RWPE2 (cell line): ENCODE results near the gene MARK2.

Source experiments
- ATAC-seq: fragments of 200-7000 bp; cut with Tn5 transposase; 3 replicates; pipeline ENCODE4 v1.9.1; 2021; ENCODE audit warnings: low read depth
- DNase-seq: peaks from one replicate; pipeline ENCODE4 v3.0.0-alpha.2; 2020; ENCODE audit warnings: low spot score
- H3K27ac ChIP-seq: fragments of 450-650 bp; 2 replicates; pipeline ENCODE4 v1.5.1; 2017; ENCODE audit warnings: mild to moderate bottlenecking; ENCODE audit not compliant: poor library complexity, severe bottlenecking
- H3K27me3 ChIP-seq: fragments of 250-450 bp; sonication (Bioruptor Pico); 2 replicates; pipeline ENCODE4 v1.5.1; 2021; ENCODE audit warnings: mild to moderate bottlenecking, moderate library complexity; ENCODE audit not compliant: insufficient read depth, poor library complexity, severe bottlenecking
- H3K36me3 ChIP-seq: fragments of 250-450 bp; sonication (Bioruptor Pico); 2 replicates; pipeline ENCODE4 v1.5.1; 2020; ENCODE audit warnings: low read depth, mild to moderate bottlenecking, moderate library complexity
- H3K4me1 ChIP-seq: fragments of 250-450 bp; sonication (Bioruptor Pico); 2 replicates; pipeline ENCODE4 v1.5.1; 2021; ENCODE audit warnings: mild to moderate bottlenecking, moderate library complexity; ENCODE audit not compliant: insufficient read depth, poor library complexity, severe bottlenecking
- H3K4me3 ChIP-seq: fragments of 250-450 bp; sonication (Bioruptor Pico); 2 replicates; pipeline ENCODE4 v1.5.1; 2021; ENCODE audit warnings: mild to moderate bottlenecking, moderate library complexity; ENCODE audit not compliant: severe bottlenecking
- H3K9me3 ChIP-seq: fragments of 250-450 bp; sonication (Bioruptor Pico); 2 replicates; pipeline ENCODE4 v1.5.1; 2021; ENCODE audit warnings: mild to moderate bottlenecking, moderate library complexity; ENCODE audit not compliant: severe bottlenecking
- CTCF ChIP-seq: fragments of 450-650 bp; IDR thresholded peaks from one replicate; pipeline ENCODE4 v1.5.1; 2017; ENCODE audit warnings: mild to moderate bottlenecking, moderate library complexity; ENCODE audit not compliant: poor library complexity, severe bottlenecking

MARK2 gene

GRCh38 chr11:63849691-63850090 lies 10.8 kb downstream of the MARK2 start:
- H3K27ac ChIP-seq, result no peak overlapping the region
- H3K4me1 ChIP-seq, result peaks cover 27% of the 10 kb centered on the region
- no peak for TF ChIP-seq CTCF
- H3K9me3 ChIP-seq, result no peaks in the 10 kb centered on the region
- ATAC-seq, result no peak
- no peak overlapping the region for H3K4me3 ChIP-seq
- DNase-seq, result no peak
- H3K27me3 ChIP-seq, result no peaks in the 10 kb centered on the region
- peaks cover 31% of the 10 kb centered on the region for H3K36me3 ChIP-seq

- Histone ChIP-seq H3K4me3 (no peak overlapping the region), H3K4me1 (peaks cover 15% of the 10 kb centered on the region), H3K27ac (no peak overlapping the region), H3K27me3 (no peaks in the 10 kb centered on the region), H3K36me3 (peaks cover 34% of the 10 kb centered on the region), H3K9me3 (no peaks in the 10 kb centered on the region)
- TF ChIP-seq CTCF, result no peak
- ATAC-seq (no peak), DNase-seq (no peak)
Observed at GRCh38 chr11:63850920-63851319, 12.0 kb downstream of the MARK2 start.

- no peak overlapping the region for H3K27ac ChIP-seq
- H3K4me1 ChIP-seq, result peaks cover 15% of the 10 kb centered on the region
- DNase-seq, result no peak
- no peak overlapping the region for H3K4me3 ChIP-seq
- H3K36me3 ChIP-seq, result peaks cover 32% of the 10 kb centered on the region
- no peak for ATAC-seq
- TF ChIP-seq CTCF, result no peak
- H3K27me3 ChIP-seq, result no peaks in the 10 kb centered on the region
- no peaks in the 10 kb centered on the region for H3K9me3 ChIP-seq
Observed at GRCh38 chr11:63851364-63851763, 12.5 kb downstream of the MARK2 start.

- no peak overlapping the region for H3K4me3 ChIP-seq
- DNase-seq (no peak), ATAC-seq (no peak)
Observed at GRCh38 chr11:63853476-63853875, 14.6 kb downstream of the MARK2 start.

More at GRCh38 chr11:63853476-63853875, 14.6 kb downstream of the MARK2 start:
- TF ChIP-seq CTCF, result no peak
- peaks cover under 1% of the 10 kb centered on the region for H3K4me1 ChIP-seq
- no peak overlapping the region for H3K27ac ChIP-seq
- H3K9me3 ChIP-seq, result no peaks in the 10 kb centered on the region
- no peaks in the 10 kb centered on the region for H3K27me3 ChIP-seq
- H3K36me3 ChIP-seq, result peaks cover 32% of the 10 kb centered on the region
